Hepatocyte (in vitro differentiated cells): Measurements from ENCODE around the gene TTC14. TPM values are rescaled to one million over a fixed set of nuclear protein-coding genes. Genes with fewer than 3 reads are reported as not detected.

Experiments used
- DNase-seq: peaks from one replicate; pipeline ENCODE4 v3.0.0-alpha.2; 2016; ENCODE audit warnings: low spot score
- H2AFZ ChIP-seq: fragments of 200-600 bp; sonication (generic); 2 replicates; pipeline ENCODE4 v1.6.0; 2016; ENCODE audit warnings: antibody characterized with exemption, mild to moderate bottlenecking
- H3K27ac ChIP-seq: fragments of 200-600 bp; sonication (generic); 2 replicates; pipeline ENCODE4 v1.5.1; 2016; ENCODE audit warnings: mild to moderate bottlenecking
- H3K27me3 ChIP-seq: fragments of 200-600 bp; sonication (generic); 2 replicates; pipeline ENCODE4 v1.6.1; 2016
- H3K36me3 ChIP-seq: fragments of 200-600 bp; sonication (generic); replicated peaks from 2 replicates; pipeline ENCODE4 v1.5.1; 2016; ENCODE audit warnings: low read depth; ENCODE audit not compliant: insufficient read depth
- H3K4me1 ChIP-seq: fragments of 200-600 bp; sonication (generic); 2 replicates; pipeline ENCODE4 v1.5.1; 2016; ENCODE audit warnings: mild to moderate bottlenecking, moderate library complexity; ENCODE audit not compliant: insufficient read depth
- H3K4me2 ChIP-seq: fragments of 200-600 bp; sonication (generic); 2 replicates; pipeline ENCODE4 v1.6.0; 2016
- H3K4me3 ChIP-seq: fragments of 200-600 bp; sonication (generic); 2 replicates; pipeline ENCODE4 v1.5.1; 2016; ENCODE audit warnings: mild to moderate bottlenecking
- H3K79me2 ChIP-seq: fragments of 200-600 bp; sonication (generic); 2 replicates; pipeline ENCODE4 v1.6.0; 2017; ENCODE audit warnings: mild to moderate bottlenecking
- H3K9me2 ChIP-seq: fragments of 200-600 bp; sonication (generic); replicated peaks from 2 replicates; pipeline ENCODE4 v1.6.0; 2017; ENCODE audit warnings: mild to moderate bottlenecking; ENCODE audit not compliant: insufficient read depth
- H3K9me3 ChIP-seq: fragments of 200-600 bp; sonication (generic); 2 replicates; pipeline ENCODE4 v1.5.1; 2016; ENCODE audit warnings: low read depth, mild to moderate bottlenecking
- H4K20me1 ChIP-seq: fragments of 200-600 bp; sonication (generic); 2 replicates; pipeline ENCODE4 v1.6.0; 2016; ENCODE audit warnings: mild to moderate bottlenecking; ENCODE audit not compliant: insufficient read depth, poor library complexity, severe bottlenecking
- CTCF ChIP-seq: fragments of 200-600 bp; sonication (generic); IDR thresholded peaks from 2 replicates; pipeline ENCODE4 v1.5.1; 2016; ENCODE audit warnings: antibody characterized with exemption, mild to moderate bottlenecking; ENCODE audit not compliant: poor library complexity
- EZH2 ChIP-seq: fragments of 200-600 bp; sonication (generic); IDR thresholded peaks from 2 replicates; pipeline ENCODE4 v1.6.1; 2016; ENCODE audit warnings: antibody characterized with exemption, mild to moderate bottlenecking, borderline replicate concordance
- EZH2phosphoT487 ChIP-seq: fragments of 200-600 bp; sonication (generic); IDR thresholded peaks from one replicate; pipeline ENCODE4 v1.6.1; 2018; ENCODE audit warnings: antibody characterized with exemption, mild to moderate bottlenecking, low read depth, moderate library complexity; ENCODE audit not compliant: unreplicated experiment, severe bottlenecking
- WGBS: methylation state at CpG from one replicate; pipeline ENCODE4 v1.1.6; 2016; ENCODE audit warnings: low lambda C conversion rate; ENCODE audit errors: missing lambda C conversion rate; 5-methylcytosine and 5-hydroxymethylcytosine counted together
- polyA plus RNA-seq: library from polyadenylated mRNA; unstranded; fragments of >200 nt; fragmentation: Nextera tagmentation; extraction: Ambion mirVana; gene quantifications from 2 replicates; pipeline ENCODE4 v1.2.1, GENCODE V29; 2016
- total RNA-seq: library from RNA; depleted of rRNA; stranded (reverse); fragments of >200 nt; gene quantifications from 2 replicates; pipeline ENCODE4 v1.2.3, GENCODE V29; 2014

The TTC14 gene
- total and polyA plus RNA-seq, 2 experiments from 2014 or later: 21.5 to 45.3 TPM

GRCh38 chr3:180626844-180627243 is 24.9 kb downstream of the TTC14 start:
- Histone ChIP-seq H2AFZ (no peak overlapping the region), H3K9me3 (no peaks in the 10 kb centered on the region), H3K9me2 (no peaks in the 10 kb centered on the region), H3K4me1 (no peaks in the 10 kb centered on the region), H3K27me3 (no peaks in the 10 kb centered on the region), H4K20me1 (no peaks in the 10 kb centered on the region), H3K27ac (no peak overlapping the region), H3K36me3 (no peaks in the 10 kb centered on the region), H3K79me2 (no peaks in the 10 kb centered on the region), H3K4me2 (no peak overlapping the region), H3K4me3 (no peak overlapping the region)
- TF ChIP-seq CTCF (no peak), EZH2phosphoT487 (no peak), EZH2 (no peak)
- 78% methylated on average over 2 of the region's 2 CpGs for WGBS
- DNase-seq: no peak

GRCh38 chr3:180630371-180630770 is 28.4 kb downstream of the TTC14 start:
- Histone ChIP-seq H4K20me1 (no peaks in the 10 kb centered on the region), H3K36me3 (no peaks in the 10 kb centered on the region), H3K9me2 (no peaks in the 10 kb centered on the region), H3K27me3 (no peaks in the 10 kb centered on the region), H3K4me3 (no peak overlapping the region), H3K4me2 (no peak overlapping the region), H3K4me1 (no peaks in the 10 kb centered on the region), H3K27ac (no peak overlapping the region), H3K9me3 (no peaks in the 10 kb centered on the region), H3K79me2 (no peaks in the 10 kb centered on the region), H2AFZ (no peak overlapping the region)
- TF ChIP-seq EZH2: no peak
- no peak for TF ChIP-seq CTCF
- TF ChIP-seq EZH2phosphoT487: no peak
- no peak for DNase-seq

- Histone ChIP-seq H4K20me1 (no peaks in the 10 kb centered on the region), H3K27ac (no peak overlapping the region), H3K4me2 (no peak overlapping the region), H3K27me3 (no peaks in the 10 kb centered on the region), H3K4me3 (no peak overlapping the region), H3K9me2 (no peaks in the 10 kb centered on the region), H3K4me1 (no peaks in the 10 kb centered on the region), H3K9me3 (no peaks in the 10 kb centered on the region), H3K79me2 (no peaks in the 10 kb centered on the region), H2AFZ (no peak overlapping the region), H3K36me3 (no peaks in the 10 kb centered on the region)
- WGBS: 95% methylated on average over 3 of the region's 3 CpGs
- no peak for TF ChIP-seq CTCF
- no peak for TF ChIP-seq EZH2phosphoT487
- no peak for TF ChIP-seq EZH2
- DNase-seq: no peak
Measured at GRCh38 chr3:180631317-180631716, 29.4 kb downstream of the TTC14 start.

GRCh38 chr3:180633722-180634121 is 31.8 kb downstream of the TTC14 start:
- H3K4me2 ChIP-seq: no peak overlapping the region
- TF ChIP-seq EZH2 (no peak), EZH2phosphoT487 (no peak), CTCF (no peak)
- WGBS: 25% methylated on average over 2 of the region's 2 CpGs
- H3K9me2 ChIP-seq: no peaks in the 10 kb centered on the region
- no peaks in the 10 kb centered on the region for H4K20me1 ChIP-seq
- no peaks in the 10 kb centered on the region for H3K36me3 ChIP-seq
- no peaks in the 10 kb centered on the region for H3K9me3 ChIP-seq
- H3K27ac ChIP-seq: no peak overlapping the region
- no peaks in the 10 kb centered on the region for H3K4me1 ChIP-seq
- H3K79me2 ChIP-seq: no peaks in the 10 kb centered on the region
- H2AFZ ChIP-seq: no peak overlapping the region
- no peak for DNase-seq
- H3K27me3 ChIP-seq: no peaks in the 10 kb centered on the region
- H3K4me3 ChIP-seq: no peak overlapping the region
